Gastrocnemius medialis (tissue), 4 donors: ENCODE results near the gene UBE3C. TPM values are rescaled to one million over a fixed set of nuclear protein-coding genes. Genes with fewer than 3 reads are reported as not detected.
"Not testable (repeated sequence)": the region's sequence is repeated elsewhere in the genome, so short reads cannot be mapped to it uniquely, and the experiment has no call there.

Experiments
- ATAC-seq, 2 donors: fragments of 150-250 bp; one replicate each; pipeline ENCODE4 v1.9.1; 2016
- DNase-seq, 2 donors: peaks; one replicate each; pipeline ENCODE4 v3.0.0-alpha.2; 2019
- H3K27ac ChIP-seq, 4 donors: fragments of 200-600 bp; sonication (generic); 1 replicate in 1 of 4; 2 replicates in 3 of 4; pipeline ENCODE4 v1.5.1; 2016 to 2018; ENCODE audit warnings: mild to moderate bottlenecking in 2 of 4, moderate library complexity in 1 of 4
- H3K27me3 ChIP-seq, 3 donors: fragments of 200-600 bp; sonication (generic) in 2 of 3; 1 replicate in 1 of 3; 2 replicates in 2 of 3; pipeline versions ENCODE4 v1.5.1 to v1.6.0; 2016 to 2019; ENCODE audit warnings: mild to moderate bottlenecking in 1 of 3, moderate library complexity in 1 of 3
- H3K36me3 ChIP-seq, 2 donors: fragments of 200-600 bp; sonication (generic) in 1 of 2; one replicate each; pipeline ENCODE4 v1.5.1; 2017 to 2018
- H3K4me1 ChIP-seq, 2 donors: fragments of 200-600 bp; sonication (generic) in 1 of 2; one replicate each; pipeline ENCODE4 v1.5.1; 2016 to 2017; ENCODE audit warnings: mild to moderate bottlenecking in 2 of 2
- H3K4me3 ChIP-seq, 4 donors: fragments of 200-600 bp; sonication (generic) in 3 of 4; 1 replicate in 1 of 4; 2 replicates in 3 of 4; pipeline ENCODE4 v1.5.1; 2016 to 2019; ENCODE audit warnings: mild to moderate bottlenecking in 2 of 4
- H3K9me3 ChIP-seq, 3 donors: fragments of 200-600 bp; sonication (generic) in 2 of 3; 1 replicate in 1 of 3; 2 replicates in 2 of 3; pipeline ENCODE4 v1.5.1; 2016 to 2019
- CTCF ChIP-seq, 5 experiments: fragments of 450-650 bp in 3 of 5; fragments of 200-600 bp in 2 of 5; sonication (generic) in 2 of 5; IDR thresholded peaks in 4 of 5; conservative IDR thresholded peaks in 1 of 5; 1 replicate in 4 of 5; 2 replicates in 1 of 5; pipeline ENCODE4 v1.5.1; 2016 to 2019; ENCODE audit warnings: antibody characterized with exemption in 5 of 5, mild to moderate bottlenecking in 3 of 5, moderate library complexity in 3 of 5
- POLR2A ChIP-seq, 2 donors: fragments of 450-650 bp; IDR thresholded peaks; one replicate each; pipeline ENCODE4 v1.6.1; 2017; ENCODE audit warnings: antibody characterized with exemption in 2 of 2, mild to moderate bottlenecking in 2 of 2, moderate library complexity in 2 of 2
- in situ Hi-C, 4 donors: fragments of 200-750 bp; cut with MboI; loops; one replicate each; pipeline versions ENCODE4 v1.15.0 to v1.8.0; 2017; ENCODE audit warnings: low sequenced_read_pairs in 4 of 4
- intact Hi-C: fragments of 100-400 bp; cut with DNase I; formaldehyde crosslinking; loops from one replicate; pipeline ENCODE4 v1.15.1; 2023; ENCODE audit warnings: low total_unique reads
- total RNA-seq, 4 donors: library from RNA; depleted of rRNA; stranded (reverse); fragments of >200 nt; gene quantifications; one replicate each; pipeline versions ENCODE4 v1.1.0 to v1.2.3, GENCODE V29; 2016

UBE3C gene
- total RNA-seq, 4 donors from 2014 or later, result 64.4 to 123 (median 76.3) TPM

GRCh38 chr7:157272351-157273207 is 133.9 kb downstream of the UBE3C start:
- no peak for TF ChIP-seq POLR2A (IDR thresholded peaks at IDR 0.05)
- TF ChIP-seq CTCF (IDR thresholded peaks at IDR 0.05 in 4 of 5, conservative IDR thresholded peaks at IDR 0.05 in 1 of 5), result no peak
- no peaks in the 10 kb centered on the region for H3K9me3 ChIP-seq
- in situ Hi-C loops (loop anchor here (10.0 to 25.0 kb wide), 3 partner anchors 140 to 310 kb away; no protein-coding TSS in a partner anchor), intact Hi-C loops (loop anchor here (1.0 to 10.0 kb wide), 4 partner anchors 65 to 324 kb away; partner anchors contain the start of genes DNAJB6 and NOM1)
- peaks cover 0 to 23% of the 10 kb centered on the region in 2 donors for H3K36me3 ChIP-seq
- no peak overlapping the region for H3K4me3 ChIP-seq
- no peak for ATAC-seq
- peak overlapping the region; percentile 76 to 82 (median 81) for H3K27ac ChIP-seq
- no peak for DNase-seq
- H3K27me3 ChIP-seq, result peaks cover 0 to 4% (median 0%) of the 10 kb centered on the region in 3 donors
- peaks cover 21 to 22% of the 10 kb centered on the region in 2 donors for H3K4me1 ChIP-seq

GRCh38 chr7:157273208-157274093 is 134.7 kb downstream of the UBE3C start:
- TF ChIP-seq POLR2A (IDR thresholded peaks at IDR 0.05) (no peak), CTCF (IDR thresholded peaks at IDR 0.05 in 4 of 5, conservative IDR thresholded peaks at IDR 0.05 in 1 of 5) (peak; percentile 94 to 99 (median 95))
- Histone ChIP-seq H3K9me3 (no peaks in the 10 kb centered on the region), H3K4me3 (peak overlapping the region in 1 of 4 donors; percentile 30), H3K4me1 (peaks cover 21 to 22% of the 10 kb centered on the region in 2 donors), H3K36me3 (peaks cover 0 to 14% of the 10 kb centered on the region in 2 donors), H3K27me3 (peaks cover 0 to 9% (median 7%) of the 10 kb centered on the region in 3 donors), H3K27ac (peak overlapping the region; percentile 76 to 82 (median 81))
- DNase-seq (peak; percentile 52 to 75), ATAC-seq (peak; percentile 20 to 68)
- in situ Hi-C loops (loop anchor here (10.0 to 25.0 kb wide), 3 partner anchors 139 to 311 kb away; no protein-coding TSS in a partner anchor), intact Hi-C loops (loop anchor here (1.0 to 10.0 kb wide), 4 partner anchors 64 to 325 kb away; partner anchors contain the start of genes DNAJB6 and NOM1)

- not testable (repeated sequence) for DNase-seq, H3K4me3 ChIP-seq, ATAC-seq, H3K27ac ChIP-seq, H3K9me3 ChIP-seq
- peaks cover 5 to 16% (median 14%) of the 10 kb centered on the region in 3 donors for H3K27me3 ChIP-seq
- H3K36me3 ChIP-seq, result peaks cover 0 to 11% of the 10 kb centered on the region in 2 donors
- intact Hi-C loops (loop anchor here (5.0 to 10.0 kb wide), 2 partner anchors 63 to 131 kb away; partner anchors contain the start of gene DNAJB6), in situ Hi-C loops (loop anchor here (10.0 to 25.0 kb wide), 3 partner anchors 138 to 312 kb away; no protein-coding TSS in a partner anchor)
- peaks cover 22 to 25% of the 10 kb centered on the region in 2 donors for H3K4me1 ChIP-seq
Observed at GRCh38 chr7:157274094-157274634, 135.4 kb downstream of the UBE3C start.

GRCh38 chr7:157274991-157275427 is 136.3 kb downstream of the UBE3C start:
- Histone ChIP-seq H3K4me1 (peaks cover 22 to 28% of the 10 kb centered on the region in 2 donors), H3K27ac (no peak overlapping the region), H3K4me3 (no peak overlapping the region), H3K27me3 (peaks cover 11 to 22% (median 20%) of the 10 kb centered on the region in 3 donors), H3K36me3 (peaks cover 0 to 3% of the 10 kb centered on the region in 2 donors), H3K9me3 (no peaks in the 10 kb centered on the region)
- ATAC-seq (no peak), DNase-seq (no peak)
- intact Hi-C loops (loop anchor here (5.0 to 10.0 kb wide), 2 partner anchors 62 to 130 kb away; partner anchors contain the start of gene DNAJB6), in situ Hi-C loops (loop anchor here (10.0 to 25.0 kb wide), 3 partner anchors 137 to 313 kb away; no protein-coding TSS in a partner anchor)
- no peak for TF ChIP-seq CTCF (IDR thresholded peaks at IDR 0.05 in 4 of 5, conservative IDR thresholded peaks at IDR 0.05 in 1 of 5)
- TF ChIP-seq POLR2A (IDR thresholded peaks at IDR 0.05), result no peak
